HG03135 (cell line): ENCODE results near the gene DENND4A.

Source experiments
- ATAC-seq: cut with Tn5 transposase; IDR thresholded peaks from one replicate; pipeline ENCODE4 v1.9.1; 2021; ENCODE audit warnings: mild to moderate bottlenecking, moderate library complexity; ENCODE audit not compliant: unreplicated experiment

DENND4A gene

GRCh38 chr15:65792138-65792987, at the start of gene DENND4A:
Gene DENND4A, minus strand, starts transcription at chr15:65792293. Its CDS starts 35,843 bp downstream, at chr15:65756450.
- peak; percentile 77 for ATAC-seq

GRCh38 chr15:65841121-65841930, 49.2 kb upstream of the DENND4A start:
- no peak for ATAC-seq

- no peak for ATAC-seq
These were observed 47.9 kb upstream of the DENND4A start for GRCh38 chr15:65839985-65840384.

GRCh38 chr15:65839354-65839901, 47.3 kb upstream of the DENND4A start:
- ATAC-seq, result no peak

- ATAC-seq, result no peak
These were observed 45.5 kb upstream of the DENND4A start for GRCh38 chr15:65837301-65838294.

- no peak for ATAC-seq
These were observed 44.6 kb upstream of the DENND4A start for GRCh38 chr15:65836665-65837064.

- no peak for ATAC-seq
These were observed 43.4 kb upstream of the DENND4A start for GRCh38 chr15:65835447-65835846.

DNA sequence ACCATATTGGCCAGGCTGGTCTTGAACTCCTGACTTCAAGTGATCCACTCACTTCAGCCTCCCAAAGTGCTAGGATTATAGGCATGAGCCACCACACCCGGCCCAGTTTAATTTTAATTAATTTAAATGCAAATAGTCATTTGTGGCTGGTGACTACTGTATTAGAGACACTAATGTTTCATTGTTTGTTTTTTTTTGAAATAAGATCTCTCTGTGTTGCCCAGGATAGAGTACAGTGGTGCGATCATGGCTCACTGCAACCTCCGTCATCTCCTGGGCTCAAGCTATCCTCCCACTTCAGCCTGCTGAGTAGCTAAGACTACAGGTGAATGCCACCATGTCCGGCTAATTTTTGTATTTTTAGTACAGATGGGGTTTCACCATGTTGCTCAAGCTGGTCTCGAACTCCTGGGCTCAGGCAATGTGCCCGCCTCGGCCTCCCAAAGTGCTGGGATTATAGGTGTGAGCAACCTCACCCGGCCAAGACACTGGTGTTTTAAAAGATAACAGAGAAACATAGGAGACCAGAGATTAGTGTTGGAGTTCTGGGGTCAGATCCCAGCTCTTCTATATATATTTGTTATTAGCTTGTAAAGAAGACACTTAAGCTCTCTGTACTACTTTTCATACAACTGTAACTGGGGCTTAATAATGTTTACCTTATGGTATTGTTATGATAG, 42.6 kb upstream of the DENND4A start:
- ATAC-seq, result no peak

GRCh38 chr15:65833501-65834205, 41.6 kb upstream of the DENND4A start:
- no peak for ATAC-seq

DNA sequence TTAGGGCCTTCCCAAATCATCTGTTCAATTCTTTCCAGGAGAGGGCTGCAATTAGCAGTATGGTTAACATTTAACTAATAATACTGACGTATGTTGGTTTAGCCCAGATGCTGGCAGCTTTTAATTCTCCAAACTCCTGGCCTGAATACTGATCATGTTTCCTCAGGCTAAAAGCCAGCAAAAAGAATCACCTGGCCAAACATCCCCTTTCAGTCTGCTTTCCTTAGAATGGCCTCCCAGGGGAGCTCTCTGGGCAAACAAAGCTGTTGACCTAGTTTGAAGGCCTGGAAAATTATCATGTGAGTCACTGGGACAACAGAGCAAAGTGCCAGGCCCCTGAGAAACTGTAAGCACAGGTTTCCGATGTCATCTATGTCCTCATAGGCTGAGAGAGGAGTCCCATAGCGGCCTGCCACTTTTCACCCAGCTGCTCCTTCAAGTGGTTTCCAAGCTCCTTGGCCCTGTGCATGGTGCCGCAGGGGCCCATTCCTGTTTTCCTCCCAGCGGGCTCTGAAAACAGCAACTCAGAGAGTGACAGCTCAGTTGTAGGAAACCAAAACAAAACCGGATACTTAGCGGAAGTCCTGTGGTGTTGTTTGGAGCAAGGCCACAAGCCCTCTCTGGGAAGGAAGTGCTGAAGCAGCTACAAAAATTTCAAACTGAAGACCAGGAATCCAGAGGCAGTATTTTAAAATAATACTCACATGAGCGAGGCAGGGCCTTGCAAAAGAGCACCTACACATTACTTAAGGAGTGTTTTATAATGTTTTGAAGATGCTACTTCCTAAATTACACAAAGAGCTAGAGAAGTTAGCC, 40.7 kb upstream of the DENND4A start:
- ATAC-seq, result no peak

GRCh38 chr15:65829130-65829764, 37.2 kb upstream of the DENND4A start:
- ATAC-seq, result no peak

DNA sequence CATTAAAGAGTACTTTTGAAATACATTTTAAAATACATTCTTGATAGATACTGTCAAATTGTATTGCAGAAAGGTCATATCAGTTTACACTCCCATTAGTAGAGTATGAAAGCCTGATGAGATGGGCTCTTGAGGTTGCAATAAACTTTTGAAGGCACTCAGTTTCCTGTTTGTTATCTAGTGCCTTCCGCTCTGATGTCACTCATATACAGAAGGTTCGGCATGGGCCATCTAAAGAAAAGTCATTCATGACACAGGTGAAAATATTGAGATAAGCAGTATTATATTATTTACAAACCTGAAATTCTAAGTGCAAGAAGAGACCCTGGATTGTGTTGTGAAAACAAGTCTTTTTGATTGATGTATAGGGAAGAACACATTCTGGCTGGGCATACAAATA, 36.5 kb upstream of the DENND4A start:
- ATAC-seq, result no peak

GRCh38 chr15:65827065-65827464, 35.0 kb upstream of the DENND4A start:
- ATAC-seq, result no peak

- ATAC-seq, result no peak
These were observed 33.0 kb upstream of the DENND4A start for GRCh38 chr15:65824941-65825544.

- no peak for ATAC-seq
These were observed 32.1 kb upstream of the DENND4A start for GRCh38 chr15:65824031-65824743.

DNA sequence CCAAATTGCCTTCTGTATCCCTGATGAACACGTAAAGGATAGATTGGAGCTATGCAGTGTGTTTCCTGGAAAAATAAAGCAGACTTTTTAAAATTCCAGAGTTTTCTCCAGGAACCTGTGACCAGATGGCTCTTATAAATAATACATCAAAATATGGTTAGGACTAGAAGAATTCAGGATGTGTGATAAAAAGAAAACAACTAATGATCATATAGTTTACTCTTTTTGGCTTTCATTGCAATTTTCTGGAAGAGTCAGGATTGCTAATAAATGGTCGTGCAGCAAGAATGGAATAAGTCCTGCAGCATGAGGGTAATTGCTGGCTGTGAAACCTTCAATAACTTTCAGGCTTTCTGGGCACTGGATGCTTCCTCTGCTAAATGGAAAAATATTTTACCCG, 30.2 kb upstream of the DENND4A start:
- ATAC-seq, result no peak

- ATAC-seq, result no peak
These were observed 29.0 kb upstream of the DENND4A start for GRCh38 chr15:65821070-65821469.
